IPS-NIHi7 (cell line): ENCODE results near the gene EHF.

Experiments
- DNase-seq: peaks from one replicate; pipeline ENCODE4 v3.0.0; 2012; ENCODE audit warnings: mixed read lengths; ENCODE audit errors: extremely low spot score

EHF gene

DNA sequence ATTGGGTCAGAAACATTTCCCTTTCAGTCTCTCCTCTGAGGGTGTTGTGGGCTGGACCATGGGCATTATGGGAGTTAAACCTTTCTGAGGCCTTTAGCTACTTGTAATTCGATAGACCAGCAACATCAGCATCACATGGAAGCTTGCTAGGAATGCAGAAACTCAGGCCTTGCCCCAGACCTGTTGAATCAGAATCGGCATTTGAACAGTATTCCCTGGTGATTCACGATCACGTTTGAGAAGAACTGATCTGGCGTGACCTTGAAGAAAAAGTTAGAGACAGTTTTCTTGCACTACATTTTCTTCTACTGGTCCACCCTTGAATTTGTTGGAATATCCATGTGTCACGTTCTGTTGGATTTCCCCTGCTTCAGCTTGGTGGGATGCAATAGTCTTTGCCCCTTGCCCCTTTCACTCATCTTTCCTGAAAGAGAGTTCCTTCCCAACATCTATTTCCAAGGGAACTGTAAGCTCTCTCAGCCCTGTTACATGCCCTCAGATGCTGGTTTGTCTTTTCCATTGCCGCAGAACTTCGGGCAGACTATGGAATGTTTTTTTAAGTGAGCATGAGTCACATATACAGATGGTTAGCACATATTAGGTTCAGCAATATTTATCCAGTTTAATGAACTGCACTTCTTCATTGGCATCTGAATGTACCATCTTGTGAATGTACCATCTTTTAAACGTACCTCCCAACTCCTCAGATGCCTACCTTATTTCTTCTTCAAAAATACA, 23.9 kb downstream of the EHF start:
- no peak for DNase-seq

- DNase-seq: no peak
Observed at GRCh38 chr11:34646431-34646830, 25.5 kb downstream of the EHF start.

- no peak for DNase-seq
Observed at GRCh38 chr11:34647131-34647530, 26.2 kb downstream of the EHF start.

- DNase-seq: no peak
Observed at GRCh38 chr11:34647532-34647931, 26.6 kb downstream of the EHF start.

- DNase-seq: no peak
Observed at GRCh38 chr11:34648036-34648435, 27.1 kb downstream of the EHF start.

DNA sequence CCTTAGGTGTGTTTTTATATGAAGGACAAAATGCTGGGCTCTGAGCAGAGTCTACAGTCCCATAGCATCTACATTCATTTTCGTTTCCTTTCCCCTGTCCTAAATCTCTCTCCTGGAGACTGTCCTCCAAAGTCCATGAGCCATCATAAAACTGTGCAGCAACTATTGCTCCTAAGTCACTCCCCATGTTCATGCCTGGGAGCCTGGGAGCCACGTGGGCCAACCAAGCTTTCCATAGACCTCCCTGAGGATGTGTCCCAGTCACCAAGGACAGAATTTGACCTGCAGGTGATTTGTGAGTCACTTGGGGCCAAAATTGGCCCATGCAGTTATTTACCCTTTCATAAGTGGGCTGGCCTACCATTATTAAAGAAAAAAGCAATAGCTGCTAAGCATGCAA, 28.7 kb downstream of the EHF start:
- no peak for DNase-seq

DNA sequence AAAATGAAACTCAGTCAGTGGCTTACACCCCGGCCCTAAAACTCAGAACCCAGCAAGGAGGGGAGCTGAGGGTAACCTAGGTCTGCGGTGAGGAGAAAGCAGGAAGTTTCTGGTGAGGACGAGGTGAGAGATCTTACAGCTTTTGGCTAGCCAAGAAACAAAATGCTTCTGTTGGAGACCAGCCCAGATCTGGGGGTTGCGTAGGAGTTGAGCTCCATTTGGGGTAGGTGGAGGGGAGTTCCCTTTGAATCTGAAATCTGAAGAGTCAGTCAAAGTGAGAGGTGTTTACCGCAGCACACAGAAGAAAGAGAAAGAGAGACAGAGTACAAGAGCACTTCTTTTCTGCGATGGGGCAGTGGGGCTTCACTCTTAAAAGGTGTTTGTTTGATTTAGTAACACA, 29.6 kb downstream of the EHF start:
- DNase-seq: no peak

DNA sequence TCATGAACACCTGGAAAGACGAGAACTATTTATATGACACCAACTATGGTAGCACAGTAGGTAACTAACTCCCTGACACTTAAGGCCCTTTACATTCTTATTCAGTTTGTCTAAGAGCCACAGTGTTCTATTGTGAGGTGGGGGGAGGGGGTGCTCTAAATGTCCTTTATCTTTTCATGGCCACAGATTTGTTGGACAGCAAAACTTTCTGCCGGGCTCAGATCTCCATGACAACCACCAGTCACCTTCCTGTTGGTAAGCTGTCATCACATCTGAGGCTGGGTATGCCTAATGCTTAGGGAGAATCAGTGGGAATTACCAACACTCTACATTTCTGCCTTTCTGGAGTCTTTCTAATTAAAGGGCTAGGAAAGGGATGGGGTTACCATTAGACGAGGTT, 30.7 kb downstream of the EHF start:
- no peak for DNase-seq

DNA sequence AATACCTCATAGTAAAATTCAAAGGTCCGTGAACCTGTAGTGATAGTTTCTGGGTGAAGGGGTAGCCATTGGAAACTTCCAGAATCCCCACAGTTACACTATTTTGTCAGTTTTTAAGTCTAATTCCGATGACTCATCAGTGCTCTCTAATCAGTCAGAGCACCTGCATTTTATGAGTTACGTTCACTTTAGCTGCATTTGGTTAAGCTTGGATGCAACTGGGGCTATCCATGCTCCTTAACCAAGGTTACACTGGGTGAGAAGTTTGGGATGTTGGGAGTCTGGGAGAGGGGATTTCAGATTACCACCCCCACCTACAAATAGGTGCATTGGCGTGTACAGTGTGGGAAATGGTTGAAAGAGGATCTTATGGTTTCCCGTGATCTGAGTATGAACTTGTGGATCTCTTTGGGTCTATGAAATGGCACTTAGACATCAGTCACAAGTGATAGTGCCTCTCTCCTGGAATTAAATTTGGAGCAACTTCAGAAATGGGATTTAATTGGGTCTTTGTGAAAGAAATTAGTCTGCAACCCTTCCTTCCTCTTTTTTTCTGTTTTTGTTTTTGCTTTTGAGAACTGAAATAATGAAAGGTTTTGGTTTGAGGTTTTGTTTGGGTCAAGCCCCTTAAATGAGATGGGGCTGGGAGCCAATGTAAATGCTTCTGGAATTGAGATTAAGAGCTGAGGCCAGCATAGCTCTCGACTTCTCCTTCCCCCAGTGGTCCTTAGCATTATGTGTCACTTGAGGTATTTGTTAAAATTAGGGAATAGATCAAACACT, 31.5 kb downstream of the EHF start:
- no peak for DNase-seq

DNA sequence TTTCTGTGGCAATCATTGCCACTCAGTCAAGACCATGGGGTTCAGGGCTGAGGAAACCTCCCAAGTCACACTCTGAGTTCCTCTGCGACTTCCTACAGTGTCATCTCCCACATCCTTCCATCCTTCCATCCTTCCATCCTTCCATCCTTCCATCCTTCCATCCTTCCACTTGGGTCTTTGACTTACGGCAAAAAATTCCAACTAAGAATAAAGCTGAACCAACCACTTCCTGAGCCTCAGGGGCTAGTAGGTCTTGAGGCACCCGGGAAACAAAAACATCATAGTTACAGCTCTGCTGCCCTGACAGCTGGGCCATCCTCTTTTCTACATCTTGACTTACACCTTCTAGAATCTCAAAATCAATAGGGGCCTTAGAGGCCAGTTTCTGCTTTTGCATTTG, 32.1 kb downstream of the EHF start:
- DNase-seq: no peak

DNA sequence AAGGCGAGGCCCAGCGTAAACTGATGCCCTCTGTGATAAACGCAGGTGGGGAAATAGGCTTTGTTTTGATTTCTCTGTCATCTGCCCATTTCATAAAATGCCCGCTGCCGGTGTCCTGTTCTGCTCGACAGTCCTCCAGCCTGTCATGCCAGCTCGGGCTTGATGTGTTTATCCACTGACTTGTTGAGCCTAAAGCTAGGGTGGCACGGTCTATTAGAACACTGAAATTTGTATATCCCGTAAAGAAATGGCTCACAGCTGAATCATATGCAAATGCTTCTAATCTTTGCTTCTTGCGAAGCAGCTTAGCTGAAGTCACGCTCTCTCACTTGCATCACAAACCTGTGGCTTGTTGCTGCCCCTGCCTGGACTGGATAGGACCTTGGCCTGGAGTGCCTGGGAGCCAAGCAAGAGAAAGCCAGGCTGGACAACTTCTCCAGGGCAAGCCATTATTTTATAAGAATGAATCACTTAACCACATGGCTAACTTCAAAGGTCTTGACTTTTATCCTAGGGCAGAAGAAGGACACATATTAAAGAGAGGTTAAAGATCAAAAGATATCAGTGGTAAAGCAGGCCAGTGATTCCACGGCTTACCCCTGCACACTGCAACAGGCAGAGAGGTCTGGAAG, 33.1 kb downstream of the EHF start:
- DNase-seq: no peak

DNA sequence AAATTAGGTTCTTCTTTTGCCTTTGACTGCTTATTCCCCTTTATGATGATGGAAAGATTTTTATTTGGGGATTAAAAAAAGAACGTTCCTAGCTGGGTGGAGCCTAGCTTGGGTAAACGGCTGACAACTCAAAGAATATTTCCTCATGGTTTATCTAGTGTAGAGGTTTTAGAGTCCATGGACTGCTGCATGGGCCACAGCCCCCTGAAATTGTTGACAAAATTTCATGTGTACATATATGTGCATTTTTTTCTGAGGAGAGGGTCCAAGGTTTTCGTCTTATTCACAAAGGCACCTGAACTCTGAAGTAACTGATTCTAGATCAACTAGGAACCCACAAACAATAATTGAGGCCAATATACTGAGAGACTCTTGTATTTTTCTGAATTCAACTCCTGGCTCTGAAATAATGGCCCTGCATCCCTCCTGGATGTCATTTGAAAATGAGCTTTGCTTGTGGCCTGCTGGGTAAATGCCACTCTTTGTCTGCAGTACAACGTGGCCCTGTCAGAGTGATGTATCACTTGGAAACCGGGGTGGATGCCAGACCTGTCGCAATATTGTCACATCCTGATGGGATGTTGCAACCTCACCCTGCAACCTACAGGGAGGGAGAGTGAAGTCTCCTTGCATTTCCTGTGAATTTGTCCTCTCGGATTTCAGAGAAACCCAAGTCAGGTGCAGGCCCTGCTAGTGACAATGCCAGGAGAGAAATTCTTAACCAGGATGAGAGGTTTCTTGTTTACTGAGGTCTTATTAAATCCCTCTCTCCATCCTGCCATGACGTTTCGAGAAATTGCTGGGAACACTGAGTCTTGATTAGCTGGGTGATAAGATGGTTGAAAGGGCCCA, 33.8 kb downstream of the EHF start:
- DNase-seq: peak; percentile 24

GRCh38 chr11:34655335-34656008, 34.6 kb downstream of the EHF start:
- no peak for DNase-seq

DNA sequence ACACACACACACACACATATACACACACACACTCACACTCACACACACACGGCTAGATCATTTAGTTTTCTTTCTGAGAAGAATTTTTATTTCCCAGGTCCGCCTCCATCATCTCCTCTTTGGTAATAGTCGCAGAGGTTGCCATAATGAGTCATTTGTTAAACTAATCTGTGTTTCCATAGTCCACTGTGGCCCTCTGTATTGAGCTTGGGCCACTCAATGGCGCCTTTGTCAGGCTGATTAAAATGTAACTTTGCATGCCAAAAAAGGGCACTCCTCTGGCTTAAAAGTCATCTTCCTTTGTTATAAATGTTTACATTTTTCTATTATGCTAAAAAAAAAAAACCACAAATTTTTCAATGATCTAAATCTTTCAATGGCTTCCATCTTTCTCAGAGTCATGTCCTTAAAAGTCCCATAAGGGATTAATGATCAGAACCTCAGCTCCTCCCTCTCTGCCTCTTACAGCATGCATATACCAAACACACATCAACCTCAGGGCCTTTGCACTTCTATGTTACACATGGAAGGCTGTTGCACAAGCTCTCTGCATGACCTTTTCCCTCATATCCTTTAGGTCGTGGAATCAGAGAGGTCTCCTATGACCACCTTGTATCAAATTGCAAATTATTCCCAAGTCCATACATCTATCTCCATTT, 35.3 kb downstream of the EHF start:
- no peak for DNase-seq

DNA sequence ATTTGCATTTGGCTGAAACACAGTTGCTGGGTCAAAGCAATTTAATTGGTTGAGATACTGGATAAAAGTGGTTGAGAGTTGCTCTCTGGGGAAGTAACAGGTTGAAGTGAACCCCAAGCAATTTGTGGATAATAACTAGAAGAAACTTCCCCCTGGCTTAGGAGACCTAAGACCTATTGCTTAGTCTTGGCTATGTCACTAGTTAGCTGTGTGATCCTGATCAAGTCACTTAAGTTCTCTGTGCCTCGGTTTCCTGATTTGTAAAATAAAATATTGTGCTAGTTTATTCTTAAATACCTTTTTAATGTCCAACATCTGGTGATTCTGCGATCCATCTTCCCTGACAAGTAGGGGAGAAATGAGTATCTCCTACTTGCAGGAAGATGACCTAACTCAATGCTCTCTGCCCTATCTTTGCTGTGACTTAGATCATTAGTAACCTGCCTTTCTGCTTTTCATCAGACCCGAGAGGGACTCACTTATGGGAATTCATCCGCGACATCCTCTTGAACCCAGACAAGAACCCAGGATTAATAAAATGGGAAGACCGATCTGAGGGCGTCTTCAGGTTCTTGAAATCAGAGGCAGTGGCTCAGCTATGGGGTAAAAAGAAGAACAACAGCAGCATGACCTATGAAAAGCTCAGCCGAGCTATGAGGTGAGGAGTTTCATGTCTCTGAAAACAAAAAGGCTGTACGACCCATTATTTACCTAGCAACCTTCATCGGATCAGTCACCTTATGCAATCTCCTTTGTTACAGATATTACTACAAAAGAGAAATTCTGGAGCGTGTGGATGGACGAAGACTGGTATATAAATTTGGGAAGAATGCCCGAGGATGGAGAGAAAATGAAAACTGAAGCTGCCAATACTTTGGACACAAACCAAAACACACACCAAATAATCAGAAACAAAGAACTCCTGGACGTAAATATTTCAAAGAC, 37.5 kb downstream of the EHF start:
- no peak for DNase-seq

GRCh38 chr11:34659096-34659733, 38.3 kb downstream of the EHF start:
- DNase-seq: no peak

GRCh38 chr11:34665077-34665835, 44.4 kb downstream of the EHF start:
- DNase-seq: no peak

- no peak for DNase-seq
Observed at GRCh38 chr11:34667810-34668582, 47.1 kb downstream of the EHF start.
